ENCODE results near the gene CXCR2. TPM values are rescaled to one million over a fixed set of nuclear protein-coding genes. Genes with fewer than 3 reads are reported as not detected.

Gene CXCR2
- polyA plus RNA-seq, 4 donors = 0.04 to 0.45 (median 0.07) TPM; not detected in 1

DNA sequence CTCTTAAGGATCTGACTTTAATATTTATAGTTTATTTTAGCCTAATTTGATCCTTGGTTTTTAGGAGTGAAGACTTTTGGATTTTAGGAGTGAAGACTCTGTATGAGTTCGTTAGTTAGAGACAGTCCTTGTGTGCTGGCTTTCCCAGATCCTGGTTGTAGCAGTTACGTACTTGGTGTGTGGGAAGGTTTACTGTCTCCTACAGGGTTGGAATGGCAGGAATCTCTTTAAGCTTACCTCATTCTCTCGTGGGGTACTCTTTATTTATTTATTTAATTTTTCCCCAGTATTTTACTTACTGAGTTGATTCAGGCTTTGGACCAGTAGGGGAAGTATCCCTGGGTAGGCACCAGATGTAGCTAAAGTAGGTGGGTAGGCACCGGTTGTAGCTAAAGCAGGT, 1.8 kb upstream of the CXCR2 start:
- no peak for FAIRE-seq
- H3K4me3 ChIP-seq (ENCODE audit: low read depth in 1 of 3, low read length in 3 of 3) = no peak overlapping the region
- no peak for DNase-seq
- H3K4me1 ChIP-seq (ENCODE audit: control insufficient read depth in 3 of 3, insufficient read depth in 2 of 3, low read depth in 1 of 3, low read length in 2 of 3) = no peaks in the 10 kb centered on the region
- peaks cover 0 to 3% of the 10 kb centered on the region in 2 donors for H3K9me3 ChIP-seq (ENCODE audit: control insufficient read depth in 2 of 2, insufficient read depth in 1 of 2, low read depth in 1 of 2, low read length in 1 of 2)
- whole genome bisulfite sequencing, 3 donors = 74 to 79% (median 78%) methylated on average over 4 of the region's 4 CpGs
- no peaks in the 10 kb centered on the region for H3K36me3 ChIP-seq (ENCODE audit: control insufficient read depth in 3 of 3, insufficient read depth in 2 of 3, low read depth in 1 of 3, low read length in 3 of 3)
- H3K27me3 ChIP-seq (ENCODE audit: control insufficient read depth in 3 of 3, insufficient read depth in 3 of 3, low read length in 3 of 3) = peaks cover 0 to 6% (median 0%) of the 10 kb centered on the region in 3 donors
- no peak overlapping the region for H3K27ac ChIP-seq (ENCODE audit: low read depth in 1 of 3, low read length in 2 of 3)

DNA sequence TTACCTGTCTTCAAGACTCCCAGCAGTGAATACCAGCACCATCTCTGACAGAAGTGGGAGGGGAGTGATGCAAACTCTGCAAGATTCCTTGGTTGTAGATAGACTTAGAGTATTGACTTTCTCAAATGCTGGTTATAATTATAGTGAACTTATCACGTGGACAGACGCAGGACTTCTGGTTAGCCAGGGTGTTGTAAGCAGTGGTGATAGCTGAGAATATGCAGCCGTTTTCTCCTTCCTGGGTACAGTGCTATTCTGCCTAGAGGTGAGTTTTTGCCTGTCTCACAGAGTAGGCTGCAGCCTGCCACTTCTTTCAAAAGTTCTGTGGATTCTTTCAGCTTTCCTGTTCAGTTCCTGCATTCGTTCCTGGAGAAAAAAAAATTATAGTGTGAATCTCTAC, 733 bp upstream of the CXCR2 start:
- FAIRE-seq = no peak
- 24 to 40% (median 34%) methylated on average over 4 of the region's 4 CpGs for WGBS, 3 donors
- no peak overlapping the region for H3K4me3 ChIP-seq (ENCODE audit: low read depth in 1 of 3, low read length in 3 of 3)
- H3K27ac ChIP-seq (ENCODE audit: low read depth in 1 of 3, low read length in 2 of 3) = no peak overlapping the region
- peaks cover 0 to 6% (median 0%) of the 10 kb centered on the region in 3 donors for H3K27me3 ChIP-seq (ENCODE audit: control insufficient read depth in 3 of 3, insufficient read depth in 3 of 3, low read length in 3 of 3)
- H3K36me3 ChIP-seq (ENCODE audit: control insufficient read depth in 3 of 3, insufficient read depth in 2 of 3, low read depth in 1 of 3, low read length in 3 of 3) = no peaks in the 10 kb centered on the region
- no peak for DNase-seq
- peaks cover 0 to 3% of the 10 kb centered on the region in 2 donors for H3K9me3 ChIP-seq (ENCODE audit: control insufficient read depth in 2 of 2, insufficient read depth in 1 of 2, low read depth in 1 of 2, low read length in 1 of 2)
- no peaks in the 10 kb centered on the region for H3K4me1 ChIP-seq (ENCODE audit: control insufficient read depth in 3 of 3, insufficient read depth in 2 of 3, low read depth in 1 of 3, low read length in 2 of 3)

DNA sequence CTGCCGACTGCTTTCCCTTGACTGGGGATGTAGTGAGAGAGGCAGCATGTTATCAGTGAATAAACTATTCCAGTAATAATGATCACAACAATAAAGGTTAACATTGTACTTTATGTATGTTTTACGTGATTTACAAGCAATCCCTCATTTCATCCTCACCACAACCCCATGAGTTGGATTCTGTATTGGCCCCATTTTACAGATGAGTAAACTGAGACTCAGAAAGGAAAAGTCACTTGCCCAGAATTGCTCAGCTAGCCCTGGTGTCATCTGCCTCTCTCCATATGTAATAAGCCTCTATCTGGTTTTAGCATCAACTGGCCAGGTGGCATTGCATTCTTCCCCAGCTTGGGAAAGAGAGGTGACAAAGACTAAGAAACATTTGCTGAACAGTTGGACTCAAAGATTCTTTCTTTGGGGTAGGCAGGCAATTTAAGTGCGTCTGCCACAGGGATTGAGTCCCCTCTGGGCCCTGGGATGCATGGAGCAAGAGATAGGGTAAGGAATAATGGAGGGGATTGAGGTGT, 2.2 kb downstream of the CXCR2 start:
- DNase-seq (no peak), FAIRE-seq (no peak)
- H3K4me3 ChIP-seq (ENCODE audit: low read depth in 1 of 3, low read length in 3 of 3) = no peak overlapping the region
- H3K9me3 ChIP-seq (ENCODE audit: control insufficient read depth in 2 of 2, insufficient read depth in 1 of 2, low read depth in 1 of 2, low read length in 1 of 2) = no peaks in the 10 kb centered on the region
- H3K27me3 ChIP-seq (ENCODE audit: control insufficient read depth in 3 of 3, insufficient read depth in 3 of 3, low read length in 3 of 3) = peaks cover 0 to 6% (median 0%) of the 10 kb centered on the region in 3 donors
- 61 to 71% (median 63%) methylated on average over 3 of the region's 3 CpGs for WGBS, 3 donors
- no peaks in the 10 kb centered on the region for H3K4me1 ChIP-seq (ENCODE audit: control insufficient read depth in 3 of 3, insufficient read depth in 2 of 3, low read depth in 1 of 3, low read length in 2 of 3)
- no peak overlapping the region for H3K27ac ChIP-seq (ENCODE audit: low read depth in 1 of 3, low read length in 2 of 3)
- H3K36me3 ChIP-seq (ENCODE audit: control insufficient read depth in 3 of 3, insufficient read depth in 2 of 3, low read depth in 1 of 3, low read length in 3 of 3) = no peaks in the 10 kb centered on the region

DNA sequence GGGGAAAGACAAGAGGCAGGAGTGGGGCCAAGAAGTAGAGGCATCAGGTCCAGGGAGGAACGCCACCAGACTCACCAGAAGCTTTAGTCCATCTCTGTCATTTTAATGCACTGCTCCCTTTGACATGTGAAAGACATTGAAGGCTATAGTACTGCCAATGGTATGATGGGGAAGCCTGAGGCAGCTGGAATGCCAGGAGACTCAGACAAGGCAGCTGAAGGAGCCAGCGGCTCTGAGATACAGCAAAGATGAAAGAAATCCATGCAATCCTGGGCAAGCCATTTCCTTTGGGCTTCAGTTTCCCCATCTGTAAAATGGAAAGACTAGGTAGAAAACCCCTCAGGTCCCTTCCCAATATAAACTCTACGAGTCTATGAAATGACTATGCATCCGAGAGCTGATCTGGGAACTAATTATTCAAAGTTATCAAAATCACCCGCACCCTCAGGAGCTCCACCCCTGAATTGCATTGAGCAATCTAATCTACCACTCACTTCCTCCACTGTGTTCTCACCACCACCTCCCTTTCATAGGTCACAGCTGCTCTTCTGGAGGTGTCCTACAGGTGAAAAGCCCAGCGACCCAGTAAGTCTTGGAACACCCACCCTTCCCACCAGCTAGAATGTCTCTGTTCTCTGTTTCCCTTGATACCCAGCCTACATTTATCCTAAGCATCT, 3.1 kb downstream of the CXCR2 start:
- no peaks in the 10 kb centered on the region for H3K4me1 ChIP-seq (ENCODE audit: control insufficient read depth in 3 of 3, insufficient read depth in 2 of 3, low read depth in 1 of 3, low read length in 2 of 3)
- DNase-seq = peak in 1 of 2 donors; percentile 41
- H3K9me3 ChIP-seq (ENCODE audit: control insufficient read depth in 2 of 2, insufficient read depth in 1 of 2, low read depth in 1 of 2, low read length in 1 of 2) = no peaks in the 10 kb centered on the region
- WGBS, 3 donors = 28 to 67% (median 38%) methylated on average over 6 of the region's 6 CpGs
- no peak overlapping the region for H3K27ac ChIP-seq (ENCODE audit: low read depth in 1 of 3, low read length in 2 of 3)
- H3K4me3 ChIP-seq (ENCODE audit: low read depth in 1 of 3, low read length in 3 of 3) = no peak overlapping the region
- FAIRE-seq = no peak
- peaks cover 0 to 6% (median 0%) of the 10 kb centered on the region in 3 donors for H3K27me3 ChIP-seq (ENCODE audit: control insufficient read depth in 3 of 3, insufficient read depth in 3 of 3, low read length in 3 of 3)
- no peaks in the 10 kb centered on the region for H3K36me3 ChIP-seq (ENCODE audit: control insufficient read depth in 3 of 3, insufficient read depth in 2 of 3, low read depth in 1 of 3, low read length in 3 of 3)

DNA sequence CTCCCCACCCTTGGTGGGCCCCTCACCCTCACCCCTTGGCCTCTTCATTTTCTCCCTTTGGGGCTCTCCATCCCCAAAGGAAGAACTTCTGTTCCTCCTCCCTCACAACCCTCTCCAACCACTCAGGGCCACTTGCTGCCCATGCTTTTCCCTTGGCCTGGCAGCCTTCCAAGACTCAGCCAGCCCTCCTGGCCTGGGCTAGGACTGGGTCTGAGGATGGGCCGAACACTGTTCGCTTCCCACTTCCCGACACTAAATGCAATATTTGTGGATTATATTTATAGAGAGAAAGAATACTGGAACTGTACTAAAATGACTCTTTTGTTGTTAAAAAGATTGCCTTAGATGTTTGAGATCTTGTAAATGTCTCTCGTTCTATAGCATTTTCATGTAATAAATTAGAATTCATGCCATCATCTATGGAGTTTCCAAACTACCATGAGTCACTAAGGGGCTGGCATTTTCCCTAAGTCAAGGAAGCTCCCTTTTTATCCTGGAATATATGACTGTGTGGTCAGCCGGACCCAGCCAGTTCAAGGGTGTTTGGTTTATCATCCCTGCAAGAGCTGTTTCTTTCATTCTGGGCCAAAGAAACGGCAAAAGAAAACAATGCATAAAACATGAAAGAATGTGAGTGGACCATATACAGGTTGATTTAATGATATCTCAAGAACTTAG, 3.8 kb downstream of the CXCR2 start:
- DNase-seq (no peak), FAIRE-seq (no peak)
- Histone ChIP-seq H3K4me1 (ENCODE audit: control insufficient read depth in 3 of 3, insufficient read depth in 2 of 3, low read depth in 1 of 3, low read length in 2 of 3) (no peaks in the 10 kb centered on the region), H3K4me3 (ENCODE audit: low read depth in 1 of 3, low read length in 3 of 3) (no peak overlapping the region), H3K27ac (ENCODE audit: low read depth in 1 of 3, low read length in 2 of 3) (no peak overlapping the region), H3K27me3 (ENCODE audit: control insufficient read depth in 3 of 3, insufficient read depth in 3 of 3, low read length in 3 of 3) (peaks cover 0 to 6% (median 0%) of the 10 kb centered on the region in 3 donors), H3K9me3 (ENCODE audit: control insufficient read depth in 2 of 2, insufficient read depth in 1 of 2, low read depth in 1 of 2, low read length in 1 of 2) (no peaks in the 10 kb centered on the region), H3K36me3 (ENCODE audit: control insufficient read depth in 3 of 3, insufficient read depth in 2 of 3, low read depth in 1 of 3, low read length in 3 of 3) (no peaks in the 10 kb centered on the region)
- WGBS, 3 donors = 78 to 88% (median 80%) methylated on average over 6 of the region's 6 CpGs

DNA sequence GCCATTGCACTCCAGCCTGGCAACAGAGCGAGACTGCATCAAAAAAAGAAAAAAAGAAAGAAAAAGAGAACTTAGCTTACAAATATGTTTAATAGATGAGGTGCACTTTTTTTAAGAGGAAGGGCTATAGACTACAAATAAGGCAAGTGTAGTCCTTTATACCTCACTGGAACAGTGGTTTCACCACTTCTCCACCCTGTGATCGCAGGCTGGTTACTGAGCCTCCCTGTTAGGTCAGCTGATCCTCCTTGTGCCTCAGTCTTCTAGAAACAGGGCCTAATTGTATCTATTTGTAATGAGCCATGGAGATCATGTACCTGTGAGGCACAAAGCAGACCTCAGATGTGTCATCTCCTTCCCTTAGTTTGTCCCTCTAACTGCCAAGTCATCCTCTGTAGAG, 4.5 kb downstream of the CXCR2 start:
- Histone ChIP-seq H3K27ac (ENCODE audit: low read depth in 1 of 3, low read length in 2 of 3) (no peak overlapping the region), H3K9me3 (ENCODE audit: control insufficient read depth in 2 of 2, insufficient read depth in 1 of 2, low read depth in 1 of 2, low read length in 1 of 2) (no peaks in the 10 kb centered on the region), H3K4me3 (ENCODE audit: low read depth in 1 of 3, low read length in 3 of 3) (no peak overlapping the region), H3K36me3 (ENCODE audit: control insufficient read depth in 3 of 3, insufficient read depth in 2 of 3, low read depth in 1 of 3, low read length in 3 of 3) (no peaks in the 10 kb centered on the region), H3K27me3 (ENCODE audit: control insufficient read depth in 3 of 3, insufficient read depth in 3 of 3, low read length in 3 of 3) (peaks cover 0 to 6% (median 0%) of the 10 kb centered on the region in 3 donors), H3K4me1 (ENCODE audit: control insufficient read depth in 3 of 3, insufficient read depth in 2 of 3, low read depth in 1 of 3, low read length in 2 of 3) (no peaks in the 10 kb centered on the region)
- DNase-seq (no peak), FAIRE-seq (no peak)
- 87 to 95% (median 89%) methylated on average over 2 of the region's 2 CpGs for WGBS, 3 donors

DNA sequence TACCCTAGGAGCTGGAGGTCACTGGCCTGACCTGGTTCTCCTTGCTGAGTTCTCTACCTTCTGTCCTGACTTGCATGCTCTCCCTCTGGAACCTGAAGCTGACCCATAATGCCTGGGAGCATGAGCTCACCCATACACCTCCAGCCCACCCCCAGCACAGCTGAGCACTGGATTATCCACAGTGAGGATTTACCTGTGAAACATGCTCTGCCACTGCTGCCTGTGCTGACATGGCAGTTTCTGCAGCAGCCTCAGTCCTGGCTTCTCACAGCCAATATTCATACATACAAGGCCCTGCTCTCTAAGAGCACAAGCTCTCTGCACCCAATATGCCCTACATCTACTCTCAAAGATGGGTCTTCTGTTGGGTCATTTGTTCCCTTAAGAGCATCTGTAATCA, 5.0 kb downstream of the CXCR2 start:
- FAIRE-seq = no peak
- Histone ChIP-seq H3K36me3 (ENCODE audit: control insufficient read depth in 3 of 3, insufficient read depth in 2 of 3, low read depth in 1 of 3, low read length in 3 of 3) (no peaks in the 10 kb centered on the region), H3K27ac (ENCODE audit: low read depth in 1 of 3, low read length in 2 of 3) (no peak overlapping the region), H3K4me1 (ENCODE audit: control insufficient read depth in 3 of 3, insufficient read depth in 2 of 3, low read depth in 1 of 3, low read length in 2 of 3) (no peaks in the 10 kb centered on the region), H3K27me3 (ENCODE audit: control insufficient read depth in 3 of 3, insufficient read depth in 3 of 3, low read length in 3 of 3) (peaks cover 0 to 4% (median 0%) of the 10 kb centered on the region in 3 donors), H3K4me3 (ENCODE audit: low read depth in 1 of 3, low read length in 3 of 3) (no peak overlapping the region), H3K9me3 (ENCODE audit: control insufficient read depth in 2 of 2, insufficient read depth in 1 of 2, low read depth in 1 of 2, low read length in 1 of 2) (no peaks in the 10 kb centered on the region)
- DNase-seq = no peak

DNA sequence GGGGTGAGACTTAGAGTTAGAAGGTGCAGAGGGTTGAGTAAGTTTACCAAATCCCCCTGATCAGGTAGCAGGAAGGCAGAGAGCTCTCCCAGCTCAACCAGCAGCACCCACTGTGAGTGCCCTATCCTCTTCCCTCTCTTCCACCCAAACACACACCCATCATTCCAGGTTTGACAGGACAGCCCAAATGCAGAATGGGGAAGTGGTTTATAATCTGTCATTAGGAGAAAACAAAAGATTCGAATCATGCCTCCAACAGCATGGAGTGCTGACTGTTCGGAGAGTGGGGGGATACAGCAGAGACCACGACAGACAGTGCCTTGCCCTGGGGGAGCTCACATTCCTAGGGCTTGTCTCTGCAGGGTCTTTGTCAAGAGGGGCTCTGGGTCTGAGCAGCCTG, 11.7 kb downstream of the CXCR2 start:
- Histone ChIP-seq H3K4me1 (ENCODE audit: control insufficient read depth in 3 of 3, insufficient read depth in 2 of 3, low read depth in 1 of 3, low read length in 2 of 3) (no peaks in the 10 kb centered on the region), H3K27me3 (ENCODE audit: control insufficient read depth in 3 of 3, insufficient read depth in 3 of 3, low read length in 3 of 3) (peaks cover 0 to 12% (median 0%) of the 10 kb centered on the region in 3 donors), H3K4me3 (ENCODE audit: low read depth in 1 of 3, low read length in 3 of 3) (no peak overlapping the region), H3K9me3 (ENCODE audit: control insufficient read depth in 2 of 2, insufficient read depth in 1 of 2, low read depth in 1 of 2, low read length in 1 of 2) (no peaks in the 10 kb centered on the region), H3K27ac (ENCODE audit: low read depth in 1 of 3, low read length in 2 of 3) (no peak overlapping the region), H3K36me3 (ENCODE audit: control insufficient read depth in 3 of 3, insufficient read depth in 2 of 3, low read depth in 1 of 3, low read length in 3 of 3) (no peaks in the 10 kb centered on the region)
- WGBS, 3 donors = 25 to 58% (median 47%) methylated on average over 3 of the region's 3 CpGs
- FAIRE-seq (no peak), DNase-seq (no peak)

Data from small intestine (tissue), 7 donors.